Activated T-helper 17 cell treated with anti-CD3 and anti-CD28 coated beads, Interleukin-2, amount 50 U/mL, for 72 hours (primary cell): ENCODE data around the gene CBLN3. TPM values are rescaled to one million over a fixed set of nuclear protein-coding genes. Genes with fewer than 3 reads are reported as not detected.

Experiments
- ATAC-seq: fragments of 150-1000 bp; cut with Tn5 transposase; replicated peaks from 2 replicates; pipeline ENCODE4 v1.10.0; 2021; ENCODE audit warnings: mild to moderate bottlenecking, moderate library complexity
- H3K27ac Mint-ChIP-seq: one replicate; pipeline ENCODE4 v1.8.0; 2022; ENCODE audit warnings: mixed read lengths
- H3K27me3 Mint-ChIP-seq: one replicate; pipeline ENCODE4 v1.8.0; 2022; ENCODE audit warnings: mixed read lengths
- H3K36me3 Mint-ChIP-seq: one replicate; pipeline ENCODE4 v1.8.0; 2022; ENCODE audit warnings: low read depth, mild to moderate bottlenecking, mixed read lengths
- H3K4me1 Mint-ChIP-seq: one replicate; pipeline ENCODE4 v1.8.0; 2022; ENCODE audit warnings: mixed read lengths
- H3K4me3 Mint-ChIP-seq: one replicate; pipeline ENCODE4 v1.8.0; 2022; ENCODE audit warnings: mild to moderate bottlenecking, mixed read lengths
- H3K9me3 Mint-ChIP-seq: one replicate; pipeline ENCODE4 v1.8.0; 2022; ENCODE audit warnings: mixed read lengths
- total RNA-seq, 2 donors: library from RNA; stranded (reverse); gene quantifications; one replicate each; pipeline ENCODE4 v1.2.3, GENCODE V29; 2022

Gene CBLN3
- total RNA-seq, 2 donors from 2014 or later: 11.1 to 14.6 TPM

DNA sequence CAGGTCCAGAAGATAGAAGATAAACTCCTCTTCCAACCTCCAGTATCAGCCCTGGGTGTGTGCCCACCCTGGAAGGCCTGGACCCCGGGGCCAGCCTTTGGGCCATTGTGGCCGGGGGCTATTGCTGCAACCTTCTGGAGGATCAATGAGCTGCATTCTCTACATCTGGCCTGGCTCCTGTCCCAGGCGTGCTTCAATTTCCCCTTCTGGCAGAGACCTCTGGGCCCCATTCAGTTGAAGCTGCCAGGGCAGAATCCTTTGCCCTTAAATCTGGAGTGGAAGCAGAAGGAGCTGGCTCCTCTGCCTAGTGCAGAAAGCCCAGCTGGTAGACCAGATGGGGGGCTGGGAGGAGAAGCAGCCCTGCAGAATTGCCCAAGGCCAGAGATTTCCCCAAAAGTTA, 20.7 kb downstream of the CBLN3 start:
- H3K27ac Mint-ChIP-seq: no peak overlapping the region
- H3K27me3 Mint-ChIP-seq: peaks cover 13% of the 10 kb centered on the region
- H3K4me1 Mint-ChIP-seq: no peaks in the 10 kb centered on the region
- no peak overlapping the region for H3K4me3 Mint-ChIP-seq
- no peaks in the 10 kb centered on the region for H3K9me3 Mint-ChIP-seq
- no peak for ATAC-seq
- no peaks in the 10 kb centered on the region for H3K36me3 Mint-ChIP-seq

DNA sequence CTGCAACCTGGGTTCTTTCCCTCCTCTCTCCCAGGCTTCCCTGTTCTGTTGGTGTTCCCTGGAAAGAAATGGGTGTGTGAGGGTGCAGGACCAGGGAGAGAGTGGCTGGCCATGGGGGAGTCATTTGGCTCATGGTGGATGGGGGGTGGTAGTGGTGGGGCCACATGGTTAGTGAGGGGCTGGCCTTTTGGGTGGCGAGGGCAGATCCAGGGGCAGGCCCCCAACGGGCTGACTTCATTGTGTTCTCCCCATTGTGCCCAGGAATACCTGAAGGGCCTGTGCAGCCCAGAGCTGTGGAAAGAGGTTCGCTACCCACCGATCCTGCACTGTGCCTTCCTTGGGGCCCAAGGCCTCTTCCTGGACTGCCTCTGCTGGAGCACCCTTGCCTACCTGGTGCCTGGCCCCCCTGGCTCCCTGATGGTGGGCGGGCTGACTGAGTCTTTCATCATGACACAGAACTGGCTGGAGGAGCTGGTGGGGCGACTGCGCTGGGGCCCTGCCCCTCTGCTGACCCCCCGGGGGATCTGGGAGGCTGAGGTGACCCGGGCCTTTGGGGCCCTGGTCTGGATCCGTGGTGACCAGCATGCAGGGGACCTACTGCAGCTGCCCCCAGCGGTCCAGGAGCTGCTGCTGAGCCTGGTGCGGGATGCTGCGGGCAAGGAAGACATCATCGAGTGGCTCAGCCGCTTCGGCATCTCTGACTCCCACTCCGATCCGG, 21.7 kb downstream of the CBLN3 start:
- H3K36me3 Mint-ChIP-seq: no peaks in the 10 kb centered on the region

DNA sequence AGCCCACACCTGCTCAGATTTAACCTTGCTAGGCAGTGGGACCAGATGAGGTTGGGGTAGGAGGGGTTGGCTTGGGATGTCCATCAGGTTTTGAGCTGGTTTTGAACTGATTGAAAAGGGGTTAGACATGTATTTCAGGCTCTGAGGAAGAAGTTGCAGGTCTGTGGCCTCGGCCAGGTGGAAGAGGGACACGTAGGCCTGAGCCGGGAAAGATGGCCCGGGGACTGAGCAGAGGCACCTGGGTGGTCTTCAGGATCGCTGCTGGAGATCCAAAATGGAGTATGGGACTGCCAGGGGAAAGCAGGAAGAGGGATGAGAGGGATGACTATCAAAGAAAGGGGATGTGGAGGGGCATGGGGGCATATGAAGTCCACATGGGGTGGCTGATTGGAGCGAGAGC, 23.1 kb downstream of the CBLN3 start:
- Mint-ChIP-seq H3K9me3 (no peaks in the 10 kb centered on the region), H3K4me1 (no peaks in the 10 kb centered on the region), H3K4me3 (no peak overlapping the region), H3K27me3 (peaks cover 13% of the 10 kb centered on the region), H3K36me3 (no peaks in the 10 kb centered on the region), H3K27ac (no peak overlapping the region)
- ATAC-seq: no peak

More for the DNA sequence above, 21.7 kb downstream of the CBLN3 start:
- Mint-ChIP-seq H3K9me3 (no peaks in the 10 kb centered on the region), H3K27ac (no peak overlapping the region), H3K27me3 (peaks cover 13% of the 10 kb centered on the region), H3K4me1 (no peaks in the 10 kb centered on the region), H3K4me3 (no peak overlapping the region)
- no peak for ATAC-seq

DNA sequence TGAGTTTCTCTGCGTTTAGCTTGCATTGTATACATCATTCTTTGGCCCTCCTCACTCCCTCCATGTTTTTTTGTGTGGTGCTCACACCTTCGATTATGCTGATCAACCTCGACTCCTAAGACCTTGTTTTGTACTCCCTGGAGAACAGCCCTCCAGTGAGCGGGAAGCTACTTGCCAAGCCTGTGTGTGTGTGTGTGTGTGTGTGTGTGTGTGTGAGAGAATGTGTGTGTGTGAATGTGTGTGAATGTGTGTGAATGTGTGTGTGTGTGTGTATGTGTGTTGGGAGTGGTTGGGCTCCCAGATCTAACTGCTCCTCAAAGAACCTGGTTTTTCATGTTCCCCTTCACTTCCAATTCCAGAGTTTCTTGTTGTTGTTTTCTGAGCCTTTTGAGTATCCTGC, 24.7 kb downstream of the CBLN3 start:
- Mint-ChIP-seq H3K36me3 (no peaks in the 10 kb centered on the region), H3K27me3 (peaks cover 13% of the 10 kb centered on the region), H3K27ac (no peak overlapping the region), H3K4me3 (no peak overlapping the region), H3K4me1 (no peaks in the 10 kb centered on the region), H3K9me3 (no peaks in the 10 kb centered on the region)
- ATAC-seq: no peak

DNA sequence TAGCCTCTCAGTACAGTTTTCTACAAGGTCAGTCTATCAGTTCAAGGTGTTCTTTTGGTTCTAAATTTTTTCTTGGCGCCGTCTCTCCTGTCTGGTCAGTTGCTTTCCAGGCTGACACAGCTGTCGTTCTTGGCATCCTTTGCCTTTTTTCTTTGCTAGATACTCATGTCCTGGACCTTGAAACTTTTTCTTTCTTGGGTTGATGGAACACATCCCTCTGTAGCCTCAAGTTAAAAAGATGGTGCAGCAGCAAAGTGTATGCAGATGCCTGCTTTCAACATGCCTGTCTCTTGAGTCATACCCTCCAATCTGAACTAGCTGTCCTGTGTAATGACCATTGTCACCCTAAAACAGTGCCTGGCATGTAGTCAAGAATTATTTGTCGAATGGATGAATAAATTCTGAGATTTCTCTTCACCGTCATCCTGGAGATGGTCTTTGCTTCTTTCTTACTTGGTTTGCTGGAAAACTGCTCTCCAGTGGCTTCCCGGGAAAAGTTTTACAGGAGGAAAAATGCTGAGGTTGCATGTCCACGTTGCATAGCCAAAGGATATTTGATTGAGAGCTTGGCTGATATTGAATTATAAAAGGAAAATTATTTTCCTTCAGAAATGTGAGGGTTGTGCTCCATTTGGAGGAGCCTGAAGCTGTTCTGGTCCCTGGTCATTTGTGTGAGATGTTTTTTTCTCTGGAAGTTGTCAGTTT, 26.0 kb downstream of the CBLN3 start:
- Mint-ChIP-seq H3K27ac (no peak overlapping the region), H3K4me1 (peaks cover 5% of the 10 kb centered on the region), H3K36me3 (no peaks in the 10 kb centered on the region), H3K4me3 (no peak overlapping the region), H3K27me3 (peaks cover 16% of the 10 kb centered on the region), H3K9me3 (no peaks in the 10 kb centered on the region)
- ATAC-seq: no peak

DNA sequence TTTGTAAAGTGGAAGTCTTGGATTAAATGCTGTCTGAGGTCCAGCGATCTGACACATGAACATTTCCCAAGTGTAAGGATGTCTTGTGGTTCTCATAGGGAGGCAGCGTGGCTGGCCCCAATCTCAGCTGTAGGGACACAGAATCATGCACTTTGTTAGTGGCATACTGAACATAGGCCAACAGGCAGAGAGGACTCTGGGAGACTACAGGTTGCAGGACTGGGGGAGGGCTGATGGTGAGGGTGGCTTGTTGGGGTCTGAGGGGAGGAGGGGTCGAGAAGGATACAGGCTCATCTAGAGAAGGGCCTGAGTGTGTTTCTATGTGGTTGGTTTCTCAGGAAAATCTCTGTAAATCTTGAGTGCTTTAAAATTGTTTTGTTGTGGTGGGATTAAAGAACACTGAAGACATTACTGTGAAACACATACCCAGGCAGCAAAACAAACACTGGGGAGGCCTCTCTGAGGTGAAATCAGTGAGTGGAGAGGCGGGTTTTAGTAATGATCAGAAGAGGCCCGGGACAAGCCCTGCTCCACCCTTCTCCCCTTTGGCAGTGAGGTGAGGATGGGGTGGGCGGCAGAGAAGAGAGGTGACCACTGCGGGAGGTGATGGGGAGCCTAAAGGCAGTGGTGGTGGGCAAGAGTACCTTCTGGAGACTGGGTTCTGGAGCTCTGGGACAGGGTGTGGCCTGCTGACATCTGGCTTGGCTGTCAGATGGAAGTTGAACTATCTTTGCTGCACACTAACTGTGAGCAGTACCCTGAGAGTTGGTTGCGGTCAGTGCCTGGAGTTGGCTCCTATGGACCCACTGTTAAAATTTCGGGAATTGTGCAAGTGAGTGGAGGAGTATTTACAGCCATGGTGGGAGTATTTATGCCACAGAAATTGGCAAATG, 27.4 kb downstream of the CBLN3 start:
- H3K4me1 Mint-ChIP-seq: peaks cover 5% of the 10 kb centered on the region
- peaks cover 16% of the 10 kb centered on the region for H3K27me3 Mint-ChIP-seq
- no peaks in the 10 kb centered on the region for H3K36me3 Mint-ChIP-seq
- H3K27ac Mint-ChIP-seq: no peak overlapping the region
- H3K9me3 Mint-ChIP-seq: no peaks in the 10 kb centered on the region
- no peak for ATAC-seq
- H3K4me3 Mint-ChIP-seq: no peak overlapping the region

DNA sequence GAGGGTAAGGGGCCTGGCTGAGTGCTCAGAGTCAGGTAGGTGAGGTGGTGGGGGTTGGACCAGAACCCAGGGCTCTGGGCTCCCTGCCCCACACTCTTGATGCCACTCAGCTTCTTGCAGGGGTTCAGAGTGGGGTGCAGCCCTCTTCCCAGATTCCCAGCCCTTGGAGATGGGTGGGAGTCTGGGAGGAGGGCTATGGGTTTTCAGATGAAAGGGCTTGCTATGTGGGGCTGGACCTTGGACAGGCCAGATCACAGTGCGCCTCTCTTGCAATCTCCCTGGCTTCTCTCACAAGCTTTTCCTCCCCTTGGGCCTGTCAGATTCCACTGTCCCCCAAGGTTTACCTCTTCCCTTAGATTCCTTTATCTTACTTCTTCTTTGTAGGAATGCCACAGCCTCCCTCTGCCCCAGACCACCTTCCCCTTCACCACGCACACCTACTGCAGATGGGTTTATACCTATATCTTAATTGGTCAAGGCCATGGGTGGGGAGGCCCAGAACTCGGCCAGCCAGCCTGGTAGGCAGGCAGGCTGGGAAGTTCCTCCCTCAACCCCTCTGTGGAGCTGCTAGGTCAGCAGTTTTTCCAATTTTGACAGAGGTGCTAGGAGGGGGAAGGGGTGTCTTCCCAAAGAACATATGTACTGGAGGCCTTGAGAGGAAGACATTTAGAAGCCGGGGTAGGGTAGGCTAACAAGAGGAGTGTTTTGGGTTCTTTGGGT, 29.3 kb downstream of the CBLN3 start:
- peaks cover 5% of the 10 kb centered on the region for H3K4me1 Mint-ChIP-seq
- no peak for ATAC-seq
- no peaks in the 10 kb centered on the region for H3K36me3 Mint-ChIP-seq
- peak overlapping the region; percentile 63 for H3K4me3 Mint-ChIP-seq
- peaks cover 10% of the 10 kb centered on the region for H3K27me3 Mint-ChIP-seq
- H3K9me3 Mint-ChIP-seq: no peaks in the 10 kb centered on the region
- H3K27ac Mint-ChIP-seq: no peak overlapping the region

DNA sequence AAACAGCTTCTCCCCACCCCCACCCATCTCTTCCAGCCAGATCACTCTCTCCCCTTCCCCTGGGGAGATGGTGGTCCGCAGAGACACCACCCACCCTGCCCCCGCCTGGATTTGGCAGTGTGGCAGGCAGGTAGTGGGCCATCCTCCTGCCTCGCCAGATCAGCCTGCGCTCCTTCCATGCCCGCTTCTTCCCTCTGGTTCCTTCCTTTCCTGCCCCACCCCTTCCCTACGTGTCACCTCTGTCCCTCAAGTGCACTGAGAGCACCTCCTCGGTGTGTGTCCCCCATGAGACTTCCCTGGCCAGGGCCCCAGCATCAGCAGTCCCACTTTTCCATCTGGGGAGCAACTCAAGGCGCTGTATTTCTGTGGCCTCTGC, 30.0 kb downstream of the CBLN3 start:
- Mint-ChIP-seq H3K27me3 (peaks cover 10% of the 10 kb centered on the region), H3K27ac (peak overlapping the region; percentile 64), H3K36me3 (no peaks in the 10 kb centered on the region), H3K4me3 (peak overlapping the region; percentile 63), H3K9me3 (no peaks in the 10 kb centered on the region), H3K4me1 (peaks cover 5% of the 10 kb centered on the region)
- peak; percentile 6 for ATAC-seq

DNA sequence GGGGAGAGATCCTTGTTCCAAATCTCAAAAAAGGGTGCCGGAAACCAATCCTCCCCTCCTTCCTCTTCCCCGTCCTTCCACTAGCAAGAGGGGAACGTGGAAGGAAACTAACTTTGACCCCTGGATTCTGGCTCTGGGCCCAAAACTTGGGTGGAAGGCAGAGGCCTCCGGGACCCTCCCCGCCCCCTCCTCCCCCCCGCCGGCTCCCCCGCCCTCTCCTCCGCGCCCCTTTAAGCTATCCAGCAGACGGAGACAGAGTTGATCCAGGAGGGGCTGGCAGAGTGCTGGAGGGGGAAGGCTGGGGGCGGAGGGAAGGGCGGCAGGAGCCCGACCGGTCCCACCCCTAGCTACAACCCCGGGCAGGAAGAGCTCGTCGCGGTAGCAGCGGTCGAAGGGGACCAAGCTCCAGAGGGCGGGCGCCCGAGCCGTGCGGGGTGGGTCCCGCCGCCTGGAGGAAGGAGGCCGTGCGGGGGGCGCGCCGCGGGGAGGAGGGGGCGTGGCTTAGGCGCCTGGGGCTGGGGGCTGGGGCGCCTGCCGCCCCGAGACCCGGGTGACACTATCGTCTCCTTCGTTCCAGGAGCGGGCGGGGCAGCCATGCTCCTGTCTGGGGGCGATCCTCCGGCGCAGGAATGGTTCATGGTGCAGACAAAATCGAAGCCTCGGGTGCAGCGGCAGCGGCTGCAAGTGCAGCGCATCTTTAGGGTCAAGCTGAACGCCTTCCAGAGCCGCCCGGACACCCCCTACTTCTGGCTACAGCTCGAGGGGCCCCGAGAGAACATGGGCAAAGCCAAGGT, 30.6 kb downstream of the CBLN3 start, which contains the start of gene NYNRIN:
Gene NYNRIN, plus strand, starts transcription at position 351 of the 794 bp plus-strand sequence. Its CDS starts 244 bp downstream, at position 595.
- H3K27me3 Mint-ChIP-seq: peaks cover 4% of the 10 kb centered on the region
- H3K36me3 Mint-ChIP-seq: no peaks in the 10 kb centered on the region
- H3K4me3 Mint-ChIP-seq: peak within 1 kb of the TSS; percentile 63
- H3K9me3 Mint-ChIP-seq: no peaks in the 10 kb centered on the region
- H3K27ac Mint-ChIP-seq: peak within 1 kb of the TSS; percentile 64
- peaks cover 5% of the 10 kb centered on the region for H3K4me1 Mint-ChIP-seq
- peak; percentile 55 for ATAC-seq

DNA sequence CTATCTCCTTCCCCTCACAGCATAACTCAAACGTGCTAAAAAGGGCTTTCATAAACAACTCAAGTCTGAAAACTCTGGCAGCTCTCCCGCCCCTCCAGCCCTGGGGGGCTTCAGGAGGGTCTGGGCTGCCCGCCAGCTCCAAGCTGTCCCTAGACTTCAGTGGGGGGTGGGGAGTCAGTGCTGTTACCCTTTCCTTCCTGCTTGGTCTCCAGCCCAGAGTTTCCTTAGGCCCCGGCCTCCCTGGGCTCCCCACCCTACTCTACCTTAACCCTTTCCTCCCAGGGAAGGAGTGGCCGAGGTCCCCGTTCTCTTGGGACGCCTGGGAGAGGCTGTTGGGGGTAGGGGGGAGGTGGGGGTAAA, 31.2 kb downstream of the CBLN3 start:
- peaks cover 3% of the 10 kb centered on the region for H3K27me3 Mint-ChIP-seq
- no peak overlapping the region for H3K27ac Mint-ChIP-seq
- no peak for ATAC-seq

DNA sequence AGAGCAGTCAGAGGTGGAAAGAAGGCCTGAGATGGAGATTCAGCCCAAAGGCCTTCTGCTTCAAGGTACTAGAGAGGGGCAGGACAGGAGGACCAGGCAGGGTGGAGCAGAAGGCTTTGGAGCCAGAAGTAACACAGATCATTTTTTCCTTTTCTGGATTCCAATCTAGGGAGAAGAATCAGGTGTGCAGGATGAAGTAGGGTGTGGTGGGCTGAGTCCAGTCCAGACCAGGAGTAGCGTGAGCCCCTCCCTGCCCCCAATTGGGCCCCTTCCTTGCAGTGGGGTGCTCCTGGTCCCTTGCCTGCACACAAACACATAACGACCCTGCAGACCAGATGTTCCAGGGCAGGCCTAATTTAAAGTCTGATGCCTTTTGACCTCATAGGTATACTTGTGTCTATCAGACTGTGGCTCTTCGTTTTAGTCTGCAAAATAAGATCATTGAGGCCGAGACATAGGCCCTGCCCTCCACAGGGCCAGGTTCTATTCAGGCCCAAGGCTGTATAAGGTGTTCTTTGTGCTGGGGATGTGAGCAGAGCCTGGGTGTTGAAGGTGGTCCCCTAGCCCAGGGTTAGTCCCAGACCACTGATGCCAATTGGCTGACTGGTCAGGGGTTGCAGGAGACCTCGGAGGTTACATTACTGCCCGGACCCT, 31.7 kb downstream of the CBLN3 start:
- peaks cover 3% of the 10 kb centered on the region for H3K27me3 Mint-ChIP-seq
- no peak overlapping the region for H3K27ac Mint-ChIP-seq
- no peak for ATAC-seq
- H3K4me1 Mint-ChIP-seq: peaks cover 5% of the 10 kb centered on the region
- H3K4me3 Mint-ChIP-seq: no peak overlapping the region
- no peaks in the 10 kb centered on the region for H3K9me3 Mint-ChIP-seq
- H3K36me3 Mint-ChIP-seq: no peaks in the 10 kb centered on the region

More for the DNA sequence above, 31.2 kb downstream of the CBLN3 start:
- Mint-ChIP-seq H3K9me3 (no peaks in the 10 kb centered on the region), H3K4me1 (peaks cover 5% of the 10 kb centered on the region), H3K36me3 (no peaks in the 10 kb centered on the region), H3K4me3 (no peak overlapping the region)

DNA sequence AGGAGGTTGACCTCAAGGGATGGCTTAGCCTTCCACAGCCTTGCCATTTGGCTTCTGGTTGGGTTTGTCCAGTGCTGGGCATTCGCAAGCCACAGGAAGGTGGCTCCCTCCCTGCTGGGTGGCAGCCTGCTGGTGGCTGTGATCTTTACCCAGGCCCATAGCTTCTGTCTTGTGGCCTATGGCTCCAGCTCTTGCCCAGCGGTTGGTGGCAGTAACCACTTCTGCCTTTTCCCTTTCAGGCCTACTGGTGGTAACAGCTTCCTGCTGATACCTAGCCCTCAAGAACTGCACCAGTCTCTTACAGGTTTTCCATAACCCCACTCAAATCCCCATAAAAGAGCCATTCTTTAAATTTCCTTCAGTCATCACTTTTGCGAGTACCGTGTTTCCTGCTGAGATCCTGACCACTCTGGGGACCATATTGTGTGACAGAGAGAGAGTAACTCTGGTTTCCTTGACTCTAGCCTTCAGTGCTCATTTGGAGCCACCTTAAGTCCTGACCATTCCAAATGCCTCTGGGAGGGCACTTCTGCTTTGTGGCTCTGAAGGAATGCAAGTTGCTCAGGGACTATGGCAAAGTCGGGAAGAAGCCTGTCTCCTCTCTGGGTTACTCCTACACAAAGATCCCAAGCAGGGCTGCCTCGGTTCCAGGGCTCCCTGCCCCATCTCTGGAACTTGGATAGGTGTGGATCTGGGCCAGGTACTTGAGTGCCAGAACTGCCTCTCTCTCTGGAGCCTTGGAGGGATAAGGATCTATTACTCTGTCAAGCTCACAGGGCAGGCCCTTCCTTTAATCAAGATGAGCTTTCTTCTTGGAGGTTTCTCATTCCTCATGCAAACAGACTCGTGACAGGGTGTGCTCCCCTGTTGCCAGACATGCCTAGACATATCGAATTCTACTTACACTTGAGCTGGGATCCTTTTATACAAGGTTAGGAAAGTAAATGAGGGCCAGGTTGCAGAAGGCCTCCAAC, 33.6 kb downstream of the CBLN3 start:
- no peak overlapping the region for H3K4me3 Mint-ChIP-seq
- H3K9me3 Mint-ChIP-seq: no peaks in the 10 kb centered on the region
- H3K36me3 Mint-ChIP-seq: no peaks in the 10 kb centered on the region
- peaks cover 13% of the 10 kb centered on the region for H3K27me3 Mint-ChIP-seq
- no peak for ATAC-seq
- peaks cover 5% of the 10 kb centered on the region for H3K4me1 Mint-ChIP-seq
- H3K27ac Mint-ChIP-seq: peak overlapping the region; percentile 34
